ENCODE data around the gene CYP3A4. TPM values are rescaled to one million over a fixed set of nuclear protein-coding genes. Genes with fewer than 3 reads are reported as not detected.

The CYP3A4 gene
- total RNA-seq, 2 experiments from 2014 or later: not detected

Other genes starting within 250 kb of the CYP3A4 start
- 1 to 10 TPM; 5.1 to 5.4 TPM for gene FAM200A, start 232.1 kb downstream of the CYP3A4 start, total RNA-seq
- 100 to 1,000 TPM; 101 to 108 TPM for gene ZNF655, start 225.5 kb downstream of the CYP3A4 start, total RNA-seq
- gene TMEM225B, start 185.9 kb downstream of the CYP3A4 start, total RNA-seq: 1 to 10 TPM; 1.2 to 1.4 TPM
- 10 to 100 TPM; 34.8 to 36.3 TPM for gene ZSCAN25, start 167.2 kb downstream of the CYP3A4 start, total RNA-seq
- not detected for gene CYP3A5, start 104.2 kb downstream of the CYP3A4 start, total RNA-seq
- gene CYP3A7, start 49.0 kb downstream of the CYP3A4 start, total RNA-seq: not detected
- not detected for gene CYP3A43, start 43.8 kb upstream of the CYP3A4 start, total RNA-seq
- gene OR2AE1, start 92.8 kb upstream of the CYP3A4 start, total RNA-seq: under 1 TPM; 0.42 to 0.60 TPM
- gene TRIM4, start 135.3 kb upstream of the CYP3A4 start, total RNA-seq: 10 to 100 TPM; 26.7 to 28.0 TPM
- gene GJC3, start 145.4 kb upstream of the CYP3A4 start, total RNA-seq: under 1 TPM in 1 of 2 experiments, not detected in 1; 0.21 TPM
- gene AZGP1, start 191.8 kb upstream of the CYP3A4 start, total RNA-seq: not detected
- 10 to 100 TPM; 50.4 to 54.5 TPM for gene ZKSCAN1, start 231.4 kb upstream of the CYP3A4 start, total RNA-seq